MCF 10A (cell line): ENCODE results near the gene EP400. TPM values are rescaled to one million over a fixed set of nuclear protein-coding genes. Genes with fewer than 3 reads are reported as not detected.

Experiments used
- BruUV-seq: library from RNA; stranded (reverse); fragments of 400-500 nt; replicated peaks from 2 replicates; lab custom pipeline; 2021; lab: Mats Ljungman, UMichigan
- CTCF ChIA-PET: fragments of 300-600 bp; sonication (Branson Sonifier 250); formaldehyde crosslinking; extraction: SDS; loops from one replicate; lab custom pipeline; 2021; ENCODE audit warnings: antibody characterized with exemption, inconsistent platforms; lab: Yijun Ruan, JAX
- POLR2A ChIA-PET: fragments of 300-600, 350-650 bp; sonication (Branson Sonifier 250); formaldehyde crosslinking; extraction: SDS; loops from one replicate; lab custom pipeline; 2020; ENCODE audit warnings: antibody characterized with exemption, inconsistent platforms; lab: Yijun Ruan, JAX
- DNase-seq: peaks from one replicate; pipeline ENCODE4 v3.0.0-alpha.2; 2018; ENCODE audit not compliant: unreplicated experiment
- H3K27ac Mint-ChIP-seq: one replicate; pipeline ENCODE4 v1.8.0; 2022; ENCODE audit warnings: mild to moderate bottlenecking, low read depth, mixed read lengths; ENCODE audit not compliant: unreplicated experiment
- H3K27me3 Mint-ChIP-seq: one replicate; pipeline ENCODE4 v1.8.0; 2022; ENCODE audit warnings: mixed read lengths; ENCODE audit not compliant: insufficient read depth, unreplicated experiment
- H3K36me3 Mint-ChIP-seq: one replicate; pipeline ENCODE4 v1.8.0; 2022; ENCODE audit warnings: mild to moderate bottlenecking, moderate library complexity, mixed read lengths; ENCODE audit not compliant: insufficient read depth, unreplicated experiment
- H3K4me1 Mint-ChIP-seq: one replicate; pipeline ENCODE4 v1.8.0; 2022; ENCODE audit warnings: mixed read lengths; ENCODE audit not compliant: insufficient read depth, unreplicated experiment
- H3K4me3 Mint-ChIP-seq: one replicate; pipeline ENCODE4 v1.8.0; 2022; ENCODE audit warnings: mild to moderate bottlenecking, moderate library complexity, mixed read lengths; ENCODE audit not compliant: unreplicated experiment
- H3K9me3 Mint-ChIP-seq: one replicate; pipeline ENCODE4 v1.8.0; 2022; ENCODE audit warnings: mixed read lengths; ENCODE audit not compliant: unreplicated experiment
- intact Hi-C: fragments of 100-400 bp; cut with micrococcal nuclease; formaldehyde crosslinking; loops from 2 replicates; pipeline ENCODE4 v1.14.1; 2022
- total RNA-seq: library from RNA; stranded (reverse); gene quantifications from 2 replicates; pipeline ENCODE4 v1.2.3, GENCODE V29; 2022
- TF ChIP-seq, protein P1 (sequence below): fragments of 200-600 bp; IDR thresholded peaks from one replicate; pipeline ENCODE4 v1.8.0; 2022; ENCODE audit warnings: antibody characterized with exemption, mild to moderate bottlenecking; ENCODE audit not compliant: unreplicated experiment

EP400 gene
- total RNA-seq, 1 experiment from 2014 or later: 52.4 TPM

DNA sequence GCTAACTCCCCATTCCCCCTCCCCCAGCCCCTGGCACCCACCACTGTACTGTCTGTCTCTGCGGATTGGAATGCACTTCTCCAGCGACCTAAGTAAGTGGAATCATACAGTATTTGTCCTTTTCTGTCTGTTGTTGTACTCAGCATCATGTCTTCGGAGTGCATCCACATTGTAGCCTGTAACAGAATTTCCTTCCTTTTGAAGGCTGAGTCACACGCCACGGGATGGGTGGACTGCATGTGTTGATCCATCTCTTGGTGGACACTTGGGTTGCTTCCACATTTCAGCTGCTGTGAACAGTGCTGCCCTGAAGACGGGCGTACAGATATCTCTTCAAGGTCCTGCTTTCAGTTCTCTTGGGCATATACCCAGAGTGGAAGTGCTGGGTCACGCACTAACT is 160.0 kb downstream of the EP400 start:
- no TSS peak for BruUV-seq
- CTCF ChIA-PET: no interaction called here
- no peaks in the 10 kb centered on the region for H3K4me1 Mint-ChIP-seq
- H3K4me3 Mint-ChIP-seq: no peak overlapping the region
- peaks cover 43% of the 10 kb centered on the region for H3K36me3 Mint-ChIP-seq
- no peaks in the 10 kb centered on the region for H3K27me3 Mint-ChIP-seq
- intact Hi-C loops: no loop called here
- POLR2A ChIA-PET: no interaction called here
- no peak overlapping the region for H3K27ac Mint-ChIP-seq
- DNase-seq: no peak
- TF ChIP-seq, protein P1, sequence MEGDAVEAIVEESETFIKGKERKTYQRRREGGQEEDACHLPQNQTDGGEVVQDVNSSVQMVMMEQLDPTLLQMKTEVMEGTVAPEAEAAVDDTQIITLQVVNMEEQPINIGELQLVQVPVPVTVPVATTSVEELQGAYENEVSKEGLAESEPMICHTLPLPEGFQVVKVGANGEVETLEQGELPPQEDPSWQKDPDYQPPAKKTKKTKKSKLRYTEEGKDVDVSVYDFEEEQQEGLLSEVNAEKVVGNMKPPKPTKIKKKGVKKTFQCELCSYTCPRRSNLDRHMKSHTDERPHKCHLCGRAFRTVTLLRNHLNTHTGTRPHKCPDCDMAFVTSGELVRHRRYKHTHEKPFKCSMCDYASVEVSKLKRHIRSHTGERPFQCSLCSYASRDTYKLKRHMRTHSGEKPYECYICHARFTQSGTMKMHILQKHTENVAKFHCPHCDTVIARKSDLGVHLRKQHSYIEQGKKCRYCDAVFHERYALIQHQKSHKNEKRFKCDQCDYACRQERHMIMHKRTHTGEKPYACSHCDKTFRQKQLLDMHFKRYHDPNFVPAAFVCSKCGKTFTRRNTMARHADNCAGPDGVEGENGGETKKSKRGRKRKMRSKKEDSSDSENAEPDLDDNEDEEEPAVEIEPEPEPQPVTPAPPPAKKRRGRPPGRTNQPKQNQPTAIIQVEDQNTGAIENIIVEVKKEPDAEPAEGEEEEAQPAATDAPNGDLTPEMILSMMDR: no peak
- no peaks in the 10 kb centered on the region for H3K9me3 Mint-ChIP-seq

DNA sequence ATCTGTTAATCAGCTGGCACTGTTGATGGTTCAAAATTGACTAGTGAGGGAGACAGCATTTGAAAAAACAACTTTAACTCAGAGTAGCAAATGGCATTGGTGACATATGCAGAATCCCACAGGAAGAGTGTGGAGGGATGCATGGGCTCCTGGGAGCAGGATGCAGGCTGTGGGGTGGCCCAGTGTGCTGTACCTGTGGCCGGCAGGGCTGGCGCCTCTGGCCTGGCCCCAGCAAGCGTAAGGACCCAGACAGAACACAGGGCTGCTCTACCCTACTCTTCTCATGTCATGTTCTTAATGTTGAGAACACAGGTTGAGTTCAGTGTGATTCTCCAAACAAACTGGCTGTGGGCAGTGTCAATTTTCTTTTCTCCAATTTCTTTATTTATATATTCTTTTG is 160.9 kb downstream of the EP400 start:
- Mint-ChIP-seq H3K9me3 (no peaks in the 10 kb centered on the region), H3K36me3 (peaks cover 46% of the 10 kb centered on the region)
- no TSS peak for BruUV-seq

DNA sequence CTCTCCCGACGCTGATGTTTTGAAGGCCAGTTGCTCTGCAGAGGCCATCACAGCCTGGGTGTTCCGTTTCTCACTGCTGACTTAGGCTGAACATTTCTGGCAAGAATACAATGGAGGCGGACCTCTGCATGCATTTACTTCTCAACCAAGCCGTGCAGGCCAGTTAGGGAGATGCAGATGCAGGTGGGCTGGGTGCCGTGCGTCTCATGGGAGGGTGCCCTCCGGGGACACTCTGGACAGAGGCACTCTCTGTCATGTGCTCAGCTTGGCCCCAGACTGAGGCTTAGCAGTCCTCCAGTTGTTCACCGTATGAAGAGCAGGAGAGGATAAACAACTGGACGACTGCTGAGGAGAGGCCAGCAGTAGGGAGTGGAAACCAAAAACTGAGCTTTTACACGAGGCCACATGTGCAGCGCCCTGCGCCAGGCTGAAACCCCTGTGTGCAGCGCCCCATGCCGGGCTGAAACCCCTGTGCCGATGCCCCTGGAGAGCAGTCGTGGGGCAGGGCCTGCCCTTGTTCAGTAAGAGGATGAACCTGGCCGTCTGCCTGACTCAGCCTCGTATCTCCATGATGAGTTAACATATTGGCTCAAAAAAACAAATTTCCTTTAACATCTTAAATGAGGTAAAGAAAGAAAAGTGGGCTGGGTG is 162.0 kb downstream of the EP400 start:
- Mint-ChIP-seq H3K27ac (no peak overlapping the region), H3K4me3 (no peak overlapping the region), H3K36me3 (peaks cover 52% of the 10 kb centered on the region), H3K4me1 (no peaks in the 10 kb centered on the region), H3K27me3 (no peaks in the 10 kb centered on the region), H3K9me3 (no peaks in the 10 kb centered on the region)
- ChIA-PET CTCF (no interaction called here), POLR2A (no interaction called here)
- DNase-seq: no peak
- TF ChIP-seq, protein P1: no peak
- intact Hi-C loops: no loop called here
- no TSS peak for BruUV-seq

More for the DNA sequence above, 160.9 kb downstream of the EP400 start:
- ChIA-PET POLR2A (no interaction called here), CTCF (no interaction called here)
- no peak for DNase-seq
- Mint-ChIP-seq H3K4me3 (no peak overlapping the region), H3K27ac (no peak overlapping the region), H3K4me1 (no peaks in the 10 kb centered on the region), H3K27me3 (no peaks in the 10 kb centered on the region)
- TF ChIP-seq, protein P1: no peak
- intact Hi-C loops: no loop called here

DNA sequence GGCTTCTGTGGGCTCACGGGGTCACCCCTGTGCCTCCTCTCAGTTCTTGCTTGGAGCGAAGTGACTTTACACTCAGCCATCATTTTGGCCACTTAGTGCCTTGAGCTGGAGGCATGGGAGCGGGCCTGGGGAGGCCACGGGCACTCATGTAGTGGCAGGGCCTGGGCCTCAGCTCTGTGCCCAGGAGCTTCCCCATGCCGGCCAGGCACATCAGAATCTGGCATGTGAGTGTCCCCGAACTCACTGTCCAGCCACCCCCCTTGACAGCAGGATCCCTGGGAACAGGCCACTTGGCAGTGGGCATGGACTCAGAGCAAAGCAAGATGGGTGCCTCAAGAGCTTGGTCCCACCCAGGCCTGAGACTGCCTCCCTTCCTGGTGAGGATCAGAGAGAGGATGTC is 164.9 kb downstream of the EP400 start:
- intact Hi-C loops: no loop called here
- Mint-ChIP-seq H3K27me3 (no peaks in the 10 kb centered on the region), H3K27ac (no peak overlapping the region), H3K4me1 (no peaks in the 10 kb centered on the region), H3K4me3 (no peak overlapping the region), H3K36me3 (peaks cover 39% of the 10 kb centered on the region), H3K9me3 (no peaks in the 10 kb centered on the region)
- DNase-seq: no peak
- ChIA-PET POLR2A (no interaction called here), CTCF (interaction anchor here (0.7 kb wide), 1 partner anchor 144 kb away, joined by 3 read pairs; no protein-coding TSS in a partner anchor)
- TF ChIP-seq, protein P1: no peak
- BruUV-seq: no TSS peak
